ENCODE results near the gene SNAP25. TPM values are rescaled to one million over a fixed set of nuclear protein-coding genes. Genes with fewer than 3 reads are reported as not detected.
A peak's percentile ranks its signal among the peaks of the same experiment; 100 is the strongest.

Gene SNAP25
- under 1 TPM in 2 of 4 donors, not detected in 2; 0.22 to 0.39 TPM for total RNA-seq

DNA sequence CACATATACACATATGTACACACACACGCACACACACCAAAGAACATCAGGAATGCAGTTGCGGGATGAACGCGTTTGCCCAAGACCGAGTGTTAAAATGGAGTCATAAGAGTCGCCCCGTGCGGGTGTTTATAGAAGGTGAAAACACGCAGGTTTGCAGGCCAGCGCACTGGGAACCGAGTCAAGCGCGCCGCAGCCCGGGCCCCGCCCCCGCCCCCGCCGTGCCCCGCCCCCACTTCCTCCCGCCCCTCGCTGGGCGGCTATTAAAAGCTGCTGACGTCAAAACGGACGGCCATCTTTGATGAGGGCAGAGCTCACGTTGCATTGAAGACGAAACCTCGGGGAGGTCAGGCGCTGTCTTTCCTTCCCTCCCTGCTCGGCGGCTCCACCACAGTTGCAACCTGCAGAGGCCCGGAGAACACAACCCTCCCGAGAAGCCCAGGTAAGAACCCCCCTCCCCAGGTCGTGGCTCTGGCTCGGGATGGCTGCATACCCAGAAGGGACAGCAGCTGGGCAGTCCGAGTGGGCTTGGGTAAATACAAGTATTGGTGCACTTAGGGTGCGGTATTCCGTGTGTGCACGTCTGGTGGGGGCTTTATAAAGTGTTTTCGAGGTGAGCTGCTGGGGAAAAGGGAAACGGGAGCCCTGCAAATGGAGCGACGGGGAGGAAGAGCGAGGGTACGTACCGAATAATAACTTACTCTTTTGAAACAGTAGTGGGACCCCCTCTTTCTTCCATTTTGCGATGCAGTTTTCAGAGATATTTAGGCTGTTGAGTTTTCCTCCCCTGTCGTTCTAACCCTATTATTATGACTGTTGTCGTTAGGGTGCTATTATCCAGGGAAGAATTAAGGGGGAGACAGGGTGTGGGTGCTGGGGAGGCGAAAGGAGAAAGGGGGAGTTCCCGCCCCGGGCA is at the start of gene SNAP25:
SNAP25 (plus strand) TSS at position 295 of the 916 bp plus-strand sequence. CDS start 56,662 bp downstream, outside the sequence.
- 2 to 3% methylated on average over 31 to 43 of the region's 53 CpGs for WGBS, 2 donors
- DNase-seq (ENCODE audit: low spot score in 2 of 2): no peak
- H3K27me3 ChIP-seq: peaks cover 0 to 39% of the 10 kb centered on the region in 2 donors

DNA sequence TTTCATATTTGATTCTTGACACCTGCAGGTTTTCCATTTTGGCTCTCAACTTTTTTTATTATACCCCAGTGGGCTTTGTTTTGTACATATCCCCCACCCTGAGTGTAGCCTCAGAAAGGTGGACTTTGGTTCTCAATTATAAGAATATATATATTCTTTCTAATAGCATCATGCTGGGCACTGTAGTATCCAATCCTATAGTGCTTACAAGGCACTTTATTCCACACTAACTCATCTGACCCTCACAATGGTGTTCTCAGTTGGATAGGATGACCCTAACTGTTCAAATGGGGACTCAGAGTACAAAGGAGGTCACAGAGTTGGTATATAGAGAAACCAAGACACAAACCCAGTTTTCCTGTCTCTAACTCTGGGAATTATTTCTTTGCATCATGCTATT is 48.9 kb upstream of the SNAP25 start:
- Histone ChIP-seq H3K27ac (no peak overlapping the region), H3K9me3 (peaks cover 0 to 4% (median 0%) of the 10 kb centered on the region in 4 donors), H3K36me3 (no peaks in the 10 kb centered on the region), H3K4me3 (no peak overlapping the region), H3K4me1 (no peaks in the 10 kb centered on the region), H3K27me3 (peaks cover 0 to 6% of the 10 kb centered on the region in 2 donors)
- no peak for DNase-seq (ENCODE audit: low spot score in 2 of 2)
- TF ChIP-seq EP300 (IDR thresholded peaks at IDR 0.05) (no peak), POLR2A (IDR thresholded peaks at IDR 0.05) (no peak)
- TF ChIP-seq, protein P1, sequence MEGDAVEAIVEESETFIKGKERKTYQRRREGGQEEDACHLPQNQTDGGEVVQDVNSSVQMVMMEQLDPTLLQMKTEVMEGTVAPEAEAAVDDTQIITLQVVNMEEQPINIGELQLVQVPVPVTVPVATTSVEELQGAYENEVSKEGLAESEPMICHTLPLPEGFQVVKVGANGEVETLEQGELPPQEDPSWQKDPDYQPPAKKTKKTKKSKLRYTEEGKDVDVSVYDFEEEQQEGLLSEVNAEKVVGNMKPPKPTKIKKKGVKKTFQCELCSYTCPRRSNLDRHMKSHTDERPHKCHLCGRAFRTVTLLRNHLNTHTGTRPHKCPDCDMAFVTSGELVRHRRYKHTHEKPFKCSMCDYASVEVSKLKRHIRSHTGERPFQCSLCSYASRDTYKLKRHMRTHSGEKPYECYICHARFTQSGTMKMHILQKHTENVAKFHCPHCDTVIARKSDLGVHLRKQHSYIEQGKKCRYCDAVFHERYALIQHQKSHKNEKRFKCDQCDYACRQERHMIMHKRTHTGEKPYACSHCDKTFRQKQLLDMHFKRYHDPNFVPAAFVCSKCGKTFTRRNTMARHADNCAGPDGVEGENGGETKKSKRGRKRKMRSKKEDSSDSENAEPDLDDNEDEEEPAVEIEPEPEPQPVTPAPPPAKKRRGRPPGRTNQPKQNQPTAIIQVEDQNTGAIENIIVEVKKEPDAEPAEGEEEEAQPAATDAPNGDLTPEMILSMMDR (IDR thresholded peaks at IDR 0.05): no peak

More for the DNA sequence above, at the start of gene SNAP25:
- Histone ChIP-seq H3K27ac (peak within 1 kb of the TSS in 1 of 4 donors; percentile 49), H3K9me3 (no peaks in the 10 kb centered on the region), H3K4me1 (peaks cover 0 to 22% (median 4%) of the 10 kb centered on the region in 4 donors), H3K4me3 (peak within 1 kb of the TSS in 2 of 4 donors; percentile 19 to 28), H3K36me3 (no peaks in the 10 kb centered on the region)
- TF ChIP-seq POLR2A (IDR thresholded peaks at IDR 0.05): no peak
- TF ChIP-seq, protein P1 (IDR thresholded peaks at IDR 0.05): no peak
- TF ChIP-seq EP300 (IDR thresholded peaks at IDR 0.05): no peak

DNA sequence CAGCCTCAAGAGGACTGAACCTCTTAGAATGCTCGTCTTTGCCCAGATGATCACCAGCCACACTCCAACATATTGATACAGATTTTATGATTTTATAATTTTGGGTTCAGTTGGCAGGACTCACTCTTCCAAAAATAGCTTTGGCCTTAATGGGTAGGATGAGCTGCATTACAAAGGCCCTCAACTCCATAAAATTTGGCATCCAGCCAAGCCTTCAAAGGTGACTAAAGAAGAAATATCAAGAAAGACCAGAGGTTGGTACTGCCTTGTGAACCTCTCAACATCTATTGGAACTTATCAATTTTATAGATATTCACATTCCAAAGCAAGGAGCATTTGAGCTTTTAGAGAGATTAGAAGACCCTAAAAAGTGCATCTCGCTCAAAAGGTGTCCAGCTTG is 48.4 kb upstream of the SNAP25 start:
- H3K4me3 ChIP-seq: no peak overlapping the region
- H3K27ac ChIP-seq: no peak overlapping the region
- WGBS, 2 donors: 88% methylated on average over 2 of the region's 2 CpGs
- TF ChIP-seq, protein P1 (IDR thresholded peaks at IDR 0.05): no peak
- TF ChIP-seq POLR2A (IDR thresholded peaks at IDR 0.05): no peak
- no peaks in the 10 kb centered on the region for H3K36me3 ChIP-seq
- no peaks in the 10 kb centered on the region for H3K4me1 ChIP-seq
- H3K9me3 ChIP-seq: peaks cover 0 to 4% (median 0%) of the 10 kb centered on the region in 4 donors
- no peak for DNase-seq (ENCODE audit: low spot score in 2 of 2)
- H3K27me3 ChIP-seq: peaks cover 0 to 6% of the 10 kb centered on the region in 2 donors

DNA sequence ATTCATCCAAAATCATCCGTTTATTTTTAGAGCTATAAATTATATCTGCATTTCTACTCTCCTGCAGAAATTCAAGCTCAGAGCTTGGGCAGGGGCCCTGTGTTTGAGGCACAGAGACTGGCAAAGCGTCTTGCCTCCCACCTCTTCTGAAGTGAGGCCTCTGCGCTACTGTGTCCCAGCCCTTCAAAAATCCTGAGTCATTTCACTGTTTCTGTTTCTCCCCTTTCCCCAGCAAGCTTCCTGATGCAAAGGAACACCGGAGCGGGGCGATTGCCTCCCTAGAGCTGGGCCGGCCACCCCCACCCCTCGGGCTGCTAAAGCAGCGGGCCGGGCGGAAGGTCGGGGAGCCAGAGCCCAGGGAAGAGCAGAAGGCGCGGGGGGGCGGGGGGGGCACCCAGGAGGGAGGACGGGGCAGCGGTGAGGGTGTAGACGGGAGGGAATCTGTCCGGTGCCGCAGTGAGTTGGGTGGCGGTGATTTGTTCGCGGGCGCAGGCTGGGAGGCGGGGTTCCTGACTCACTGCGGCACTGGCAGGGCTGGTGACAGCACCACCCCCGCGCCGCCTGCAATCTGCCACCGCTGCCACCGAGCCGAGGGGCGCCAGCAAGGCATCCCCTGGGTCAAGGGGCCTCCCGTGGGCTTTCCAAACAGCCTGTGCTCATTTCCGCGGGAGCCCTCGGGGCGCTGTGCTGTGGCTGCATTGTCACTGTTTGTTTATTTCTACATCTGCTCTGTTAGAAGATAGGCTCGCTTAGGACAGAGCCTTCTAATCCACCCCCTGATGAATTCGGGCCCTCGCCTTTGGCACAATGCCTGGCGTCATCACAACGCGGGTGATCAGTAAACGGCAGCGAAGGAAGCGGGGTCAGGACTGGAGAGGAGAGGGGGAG is 46.5 kb upstream of the SNAP25 start:
- H3K27ac ChIP-seq: no peak overlapping the region
- TF ChIP-seq EP300 (IDR thresholded peaks at IDR 0.05) (no peak), POLR2A (IDR thresholded peaks at IDR 0.05) (no peak)
- TF ChIP-seq, protein P1 (IDR thresholded peaks at IDR 0.05): no peak
- H3K9me3 ChIP-seq: no peaks in the 10 kb centered on the region
- peaks cover 0 to 6% of the 10 kb centered on the region in 2 donors for H3K27me3 ChIP-seq
- WGBS, 2 donors: 7% methylated on average over 26 to 34 of the region's 47 CpGs
- H3K4me1 ChIP-seq: no peaks in the 10 kb centered on the region
- no peak for DNase-seq (ENCODE audit: low spot score in 2 of 2)
- H3K4me3 ChIP-seq: peak overlapping the region in 3 of 4 donors; percentile 15 to 46 (median 22)
- H3K36me3 ChIP-seq: no peaks in the 10 kb centered on the region
